Measurements from ENCODE around the gene PRG3.

The PRG3 gene

DNA sequence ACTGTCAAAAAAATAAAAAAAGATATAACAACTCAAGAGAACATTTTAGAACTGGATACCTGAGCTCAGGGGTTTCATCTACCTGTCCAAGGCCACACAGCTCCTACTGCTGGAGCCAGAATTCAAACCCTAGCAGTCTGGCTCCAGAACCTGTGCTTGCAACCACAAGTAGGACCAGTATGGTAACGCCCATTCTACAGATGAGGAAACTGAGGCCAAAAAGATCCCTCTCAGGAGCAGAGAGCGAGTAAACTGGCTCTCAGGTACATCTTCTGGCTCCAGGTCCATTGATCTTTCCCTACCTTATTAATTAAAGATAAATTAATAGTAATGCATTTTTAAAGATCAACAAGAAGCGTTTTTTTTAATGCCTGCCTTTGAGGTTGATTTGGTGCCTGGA lies 23.6 kb downstream of the PRG3 start:
- TF ChIP-seq, protein P1, sequence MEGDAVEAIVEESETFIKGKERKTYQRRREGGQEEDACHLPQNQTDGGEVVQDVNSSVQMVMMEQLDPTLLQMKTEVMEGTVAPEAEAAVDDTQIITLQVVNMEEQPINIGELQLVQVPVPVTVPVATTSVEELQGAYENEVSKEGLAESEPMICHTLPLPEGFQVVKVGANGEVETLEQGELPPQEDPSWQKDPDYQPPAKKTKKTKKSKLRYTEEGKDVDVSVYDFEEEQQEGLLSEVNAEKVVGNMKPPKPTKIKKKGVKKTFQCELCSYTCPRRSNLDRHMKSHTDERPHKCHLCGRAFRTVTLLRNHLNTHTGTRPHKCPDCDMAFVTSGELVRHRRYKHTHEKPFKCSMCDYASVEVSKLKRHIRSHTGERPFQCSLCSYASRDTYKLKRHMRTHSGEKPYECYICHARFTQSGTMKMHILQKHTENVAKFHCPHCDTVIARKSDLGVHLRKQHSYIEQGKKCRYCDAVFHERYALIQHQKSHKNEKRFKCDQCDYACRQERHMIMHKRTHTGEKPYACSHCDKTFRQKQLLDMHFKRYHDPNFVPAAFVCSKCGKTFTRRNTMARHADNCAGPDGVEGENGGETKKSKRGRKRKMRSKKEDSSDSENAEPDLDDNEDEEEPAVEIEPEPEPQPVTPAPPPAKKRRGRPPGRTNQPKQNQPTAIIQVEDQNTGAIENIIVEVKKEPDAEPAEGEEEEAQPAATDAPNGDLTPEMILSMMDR (IDR thresholded peaks at IDR 0.05; ENCODE audit: insufficient read depth, low read length, poor library complexity, severe bottlenecking), result no peak

DNA sequence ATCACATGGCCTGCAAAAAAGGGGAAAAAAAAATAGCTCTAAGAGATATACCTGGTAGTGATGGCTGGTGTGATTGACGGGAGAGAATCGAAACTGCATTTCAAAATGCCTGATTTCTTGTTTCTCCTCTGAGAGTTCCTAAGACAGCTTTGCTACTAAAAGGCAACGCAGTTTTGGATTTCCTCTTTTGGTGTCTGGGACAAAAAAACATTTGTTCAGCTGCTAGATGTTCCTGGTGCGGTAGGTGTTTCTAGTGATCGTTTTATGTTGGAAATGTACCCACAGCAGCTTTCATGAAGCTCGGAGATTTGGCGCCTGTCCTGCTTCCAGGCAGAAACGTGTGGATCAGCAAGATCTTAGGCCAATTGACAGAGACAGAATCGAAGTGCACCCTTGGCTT lies 24.7 kb downstream of the PRG3 start:
- DNase-seq (ENCODE audit: extremely low read depth, insufficient read length), result no peak
- H3K27me3 ChIP-seq (replicated peaks; ENCODE audit: control insufficient read depth, insufficient read depth, low read length), result no peaks in the 10 kb centered on the region; the same call in none of the 2 replicates
- TF ChIP-seq, protein P1 (IDR thresholded peaks at IDR 0.05; ENCODE audit: insufficient read depth, low read length, poor library complexity, severe bottlenecking), result no peak
- H3K36me3 ChIP-seq (ENCODE audit: control insufficient read depth, insufficient read depth, low read length), result no peaks in the 10 kb centered on the region
- no peak overlapping the region for H3K4me3 ChIP-seq (replicated peaks; ENCODE audit: low read depth, low read length)

More for the DNA sequence above, 23.6 kb downstream of the PRG3 start:
- no peaks in the 10 kb centered on the region for H3K36me3 ChIP-seq (ENCODE audit: control insufficient read depth, insufficient read depth, low read length)
- no peaks in the 10 kb centered on the region; the same call in none of the 2 replicates for H3K27me3 ChIP-seq (replicated peaks; ENCODE audit: control insufficient read depth, insufficient read depth, low read length)
- H3K4me3 ChIP-seq (replicated peaks; ENCODE audit: low read depth, low read length), result no peak overlapping the region
- no peak for DNase-seq (ENCODE audit: extremely low read depth, insufficient read length)

- TF ChIP-seq, protein P1 (IDR thresholded peaks at IDR 0.05; ENCODE audit: insufficient read depth, low read length, poor library complexity, severe bottlenecking), result no peak
- DNase-seq (ENCODE audit: extremely low read depth, insufficient read length), result no peak
- Histone ChIP-seq H3K27me3 (replicated peaks; ENCODE audit: control insufficient read depth, insufficient read depth, low read length) (no peaks in the 10 kb centered on the region; the same call in none of the 2 replicates), H3K36me3 (ENCODE audit: control insufficient read depth, insufficient read depth, low read length) (no peaks in the 10 kb centered on the region), H3K4me3 (replicated peaks; ENCODE audit: low read depth, low read length) (no peak overlapping the region)
Observed at GRCh38 chr11:57354699-57355098, 26.3 kb downstream of the PRG3 start.

DNA sequence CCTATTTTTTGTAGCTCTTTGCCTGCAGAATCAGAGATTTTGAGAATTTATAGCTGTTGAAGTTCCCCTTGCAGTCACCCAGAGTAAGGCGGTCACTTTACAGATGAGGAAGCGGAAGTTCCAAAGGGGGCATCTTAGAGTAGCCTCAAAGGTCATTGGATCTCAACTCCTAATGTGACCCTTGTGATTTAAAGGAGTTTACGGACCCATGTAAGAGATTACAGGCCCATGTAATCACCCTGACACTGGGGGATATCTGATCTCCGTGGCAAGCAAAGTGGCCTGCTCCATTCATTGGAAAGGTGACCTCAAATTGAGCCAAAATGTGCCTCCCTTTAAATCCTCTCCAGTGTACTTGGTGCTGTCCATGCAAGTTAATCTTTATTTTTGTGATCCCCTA lies 27.1 kb downstream of the PRG3 start:
- H3K36me3 ChIP-seq (ENCODE audit: control insufficient read depth, insufficient read depth, low read length), result no peaks in the 10 kb centered on the region
- no peak for DNase-seq (ENCODE audit: extremely low read depth, insufficient read length)
- TF ChIP-seq, protein P1 (IDR thresholded peaks at IDR 0.05; ENCODE audit: insufficient read depth, low read length, poor library complexity, severe bottlenecking), result no peak
- no peak overlapping the region for H3K4me3 ChIP-seq (replicated peaks; ENCODE audit: low read depth, low read length)
- H3K27me3 ChIP-seq (replicated peaks; ENCODE audit: control insufficient read depth, insufficient read depth, low read length), result no peaks in the 10 kb centered on the region; the same call in 1 of the 2 replicates

DNA sequence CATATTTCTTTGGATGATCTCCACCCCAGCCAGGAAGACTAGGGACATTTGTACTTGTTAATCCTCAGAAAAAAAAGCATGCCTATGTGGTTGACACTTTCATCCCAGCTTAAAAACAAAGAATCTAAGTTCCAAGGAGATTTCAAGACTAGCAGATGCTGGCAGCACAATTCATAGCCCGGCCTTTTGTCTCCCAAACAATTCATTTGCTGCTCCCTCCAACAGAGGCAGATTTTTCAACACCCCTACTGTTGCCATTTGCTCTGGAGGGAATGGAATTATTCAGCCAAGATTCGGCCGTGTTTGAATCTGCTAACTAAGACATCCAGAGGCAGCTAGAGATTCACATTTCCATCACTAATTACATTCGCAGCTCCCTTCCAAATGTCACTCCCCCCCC lies 27.5 kb downstream of the PRG3 start:
- no peaks in the 10 kb centered on the region for H3K36me3 ChIP-seq (ENCODE audit: control insufficient read depth, insufficient read depth, low read length)
- H3K27me3 ChIP-seq (replicated peaks; ENCODE audit: control insufficient read depth, insufficient read depth, low read length), result no peaks in the 10 kb centered on the region; the same call in 1 of the 2 replicates
- H3K4me3 ChIP-seq (replicated peaks; ENCODE audit: low read depth, low read length), result no peak overlapping the region
- no peak for DNase-seq (ENCODE audit: extremely low read depth, insufficient read length)
- TF ChIP-seq, protein P1 (IDR thresholded peaks at IDR 0.05; ENCODE audit: insufficient read depth, low read length, poor library complexity, severe bottlenecking), result no peak

GRCh38 chr11:57353036-57353435 lies 27.9 kb downstream of the PRG3 start:
- Histone ChIP-seq H3K4me3 (replicated peaks; ENCODE audit: low read depth, low read length) (no peak overlapping the region), H3K27me3 (replicated peaks; ENCODE audit: control insufficient read depth, insufficient read depth, low read length) (no peaks in the 10 kb centered on the region; the same call in 1 of the 2 replicates), H3K36me3 (ENCODE audit: control insufficient read depth, insufficient read depth, low read length) (no peaks in the 10 kb centered on the region)
- no peak for DNase-seq (ENCODE audit: extremely low read depth, insufficient read length)
- TF ChIP-seq, protein P1 (IDR thresholded peaks at IDR 0.05; ENCODE audit: insufficient read depth, low read length, poor library complexity, severe bottlenecking), result no peak

Data from GM06990 (cell line).